Measurements from ENCODE around the gene PRKAG2.

Gene PRKAG2

DNA sequence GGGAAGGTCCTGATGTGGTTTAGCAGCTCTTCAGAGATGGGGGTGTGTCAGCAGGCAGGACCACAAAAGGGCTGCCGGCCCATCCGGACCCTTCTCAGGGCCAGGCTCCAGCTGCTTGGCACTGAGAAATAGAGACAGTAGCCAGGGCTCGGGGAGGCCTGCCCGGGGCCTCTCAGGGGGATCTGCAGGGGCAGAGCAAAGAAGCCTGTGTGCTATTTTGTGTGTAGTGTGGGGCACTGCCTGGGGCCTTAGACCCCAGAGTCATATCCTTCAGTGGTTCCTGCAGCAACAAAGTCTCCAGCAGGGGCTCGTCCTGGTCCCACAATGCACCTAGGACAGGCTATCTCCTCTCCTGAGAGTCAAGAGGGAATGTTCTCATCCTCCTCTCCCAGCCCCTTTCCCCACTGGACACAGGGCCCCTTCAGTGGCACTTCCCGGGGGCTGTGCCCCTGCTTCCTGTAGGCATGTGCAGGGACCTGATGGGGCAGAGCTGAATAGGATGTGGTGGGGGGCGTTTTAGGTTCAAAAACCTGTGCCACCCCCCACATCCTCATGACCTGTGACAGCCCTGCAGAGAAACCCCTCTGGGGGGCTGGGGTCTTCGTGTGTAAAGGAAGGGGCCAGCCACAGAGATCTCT, 197.7 kb downstream of the PRKAG2 start:
- TF ChIP-seq, protein P1, sequence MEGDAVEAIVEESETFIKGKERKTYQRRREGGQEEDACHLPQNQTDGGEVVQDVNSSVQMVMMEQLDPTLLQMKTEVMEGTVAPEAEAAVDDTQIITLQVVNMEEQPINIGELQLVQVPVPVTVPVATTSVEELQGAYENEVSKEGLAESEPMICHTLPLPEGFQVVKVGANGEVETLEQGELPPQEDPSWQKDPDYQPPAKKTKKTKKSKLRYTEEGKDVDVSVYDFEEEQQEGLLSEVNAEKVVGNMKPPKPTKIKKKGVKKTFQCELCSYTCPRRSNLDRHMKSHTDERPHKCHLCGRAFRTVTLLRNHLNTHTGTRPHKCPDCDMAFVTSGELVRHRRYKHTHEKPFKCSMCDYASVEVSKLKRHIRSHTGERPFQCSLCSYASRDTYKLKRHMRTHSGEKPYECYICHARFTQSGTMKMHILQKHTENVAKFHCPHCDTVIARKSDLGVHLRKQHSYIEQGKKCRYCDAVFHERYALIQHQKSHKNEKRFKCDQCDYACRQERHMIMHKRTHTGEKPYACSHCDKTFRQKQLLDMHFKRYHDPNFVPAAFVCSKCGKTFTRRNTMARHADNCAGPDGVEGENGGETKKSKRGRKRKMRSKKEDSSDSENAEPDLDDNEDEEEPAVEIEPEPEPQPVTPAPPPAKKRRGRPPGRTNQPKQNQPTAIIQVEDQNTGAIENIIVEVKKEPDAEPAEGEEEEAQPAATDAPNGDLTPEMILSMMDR (IDR thresholded peaks at IDR 0.05; ENCODE audit: low read depth, low read length) = no peak
- H3K4me3 ChIP-seq (ENCODE audit: low read depth, low read length) = no peak overlapping the region

- TF ChIP-seq, protein P1 (IDR thresholded peaks at IDR 0.05; ENCODE audit: low read depth, low read length) = no peak
- H3K4me3 ChIP-seq (ENCODE audit: low read depth, low read length) = no peak overlapping the region
These were observed 198.7 kb downstream of the PRKAG2 start for GRCh38 chr7:151678227-151678604.

DNA sequence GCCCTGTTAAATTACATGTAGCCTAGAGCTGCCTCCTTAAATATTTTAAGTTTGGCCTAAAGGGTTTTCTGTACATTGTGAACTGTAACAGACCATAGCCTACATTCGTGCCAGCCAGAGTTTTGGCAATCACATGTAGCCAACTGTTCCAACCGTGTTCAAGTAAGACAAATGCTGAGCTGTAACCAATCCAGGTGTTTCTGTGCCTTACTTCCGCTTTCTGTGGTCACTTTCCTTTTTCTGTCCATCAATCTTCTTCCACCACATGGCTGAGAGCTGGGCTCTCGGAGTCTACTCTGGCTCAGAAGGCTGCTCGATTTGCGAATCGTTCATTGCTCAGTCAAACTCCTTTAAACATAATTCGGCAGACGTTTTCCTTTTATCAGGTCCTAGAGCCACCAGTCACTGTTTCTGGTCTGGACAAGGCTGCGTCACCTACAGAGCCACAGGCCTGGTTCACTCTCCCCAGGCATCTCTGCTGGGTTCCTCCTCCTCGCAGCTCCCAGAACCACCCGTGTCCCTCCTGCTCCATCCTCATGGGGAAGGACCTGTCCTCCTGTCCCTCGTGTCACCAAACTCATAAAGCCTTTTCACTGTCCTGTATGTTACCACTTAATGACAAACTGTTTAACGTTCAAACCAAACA, 199.2 kb downstream of the PRKAG2 start:
- no peak overlapping the region for H3K4me3 ChIP-seq (ENCODE audit: low read depth, low read length)
- TF ChIP-seq, protein P1 (IDR thresholded peaks at IDR 0.05; ENCODE audit: low read depth, low read length) = no peak

- TF ChIP-seq, protein P1 (IDR thresholded peaks at IDR 0.05; ENCODE audit: low read depth, low read length) = no peak
- no peak overlapping the region for H3K4me3 ChIP-seq (ENCODE audit: low read depth, low read length)
These were observed 200.2 kb downstream of the PRKAG2 start for GRCh38 chr7:151676759-151677158.

- TF ChIP-seq, protein P1 (IDR thresholded peaks at IDR 0.05; ENCODE audit: low read depth, low read length) = no peak
- no peak overlapping the region for H3K4me3 ChIP-seq (ENCODE audit: low read depth, low read length)
These were observed 201.6 kb downstream of the PRKAG2 start for GRCh38 chr7:151675196-151675920.

- H3K4me3 ChIP-seq (ENCODE audit: low read depth, low read length) = no peak overlapping the region
- TF ChIP-seq, protein P1 (IDR thresholded peaks at IDR 0.05; ENCODE audit: low read depth, low read length) = no peak
These were observed 202.6 kb downstream of the PRKAG2 start for GRCh38 chr7:151674161-151674920.

Data from WI38 (cell line).